Measurements from ENCODE around the gene CNTNAP5. TPM values are rescaled to one million over a fixed set of nuclear protein-coding genes. Genes with fewer than 3 reads are reported as not detected.

The CNTNAP5 gene
- total and polyA plus RNA-seq, 2 donors (not counting 3 experiments of a cell fraction or from before 2014, with no cell fraction given) = not detected

GRCh38 chr2:124639524-124639923 is 614.4 kb downstream of the CNTNAP5 start:
- TF ChIP-seq POLR2AphosphoS5 (IDR thresholded peaks at IDR 0.05; ENCODE audit: insufficient read depth, low read depth, low read length) (no peak), GATA2 (IDR thresholded peaks at IDR 0.05; ENCODE audit: insufficient read depth, insufficient read length, low read depth, low read length) (no peak), MYC (IDR thresholded peaks at IDR 0.05; ENCODE audit: low read depth, low read length) (no peak), MAX (IDR thresholded peaks at IDR 0.05; ENCODE audit: insufficient read depth, insufficient read length) (no peak), CTCF (IDR thresholded peaks at IDR 0.05; ENCODE audit: extremely low read depth in 1 of 2, insufficient read depth in 1 of 2, low read depth in 1 of 2, low read length in 2 of 2) (no peak), JUN (IDR thresholded peaks at IDR 0.05; ENCODE audit: borderline replicate concordance, insufficient read depth, insufficient read length, low read depth) (no peak), FOS (IDR thresholded peaks at IDR 0.05; ENCODE audit: borderline replicate concordance, insufficient read depth, low read length) (no peak)
- H3K4me3 ChIP-seq (replicated peaks in 1 of 3; ENCODE audit: insufficient read depth in 1 of 3, low read depth in 1 of 3, low read length in 3 of 3) = no peak overlapping the region
- ChIA-PET CTCF (no interaction called here), POLR2A (no interaction called here)
- H3K79me2 ChIP-seq (ENCODE audit: control insufficient read depth, insufficient read depth, low read length) = no peaks in the 10 kb centered on the region
- no TSS peak for BruUV-seq (replicated peaks)
- FAIRE-seq (no peak), DNase-seq (ENCODE audit: low read depth, low spot score) (no peak)
- H3K27ac ChIP-seq (ENCODE audit: insufficient read depth, low read depth, low read length) = no peak overlapping the region
- H3K27me3 ChIP-seq (ENCODE audit: control insufficient read depth in 2 of 2, insufficient read depth in 2 of 2, low read length in 2 of 2) = no peaks in the 10 kb centered on the region
- no peaks in the 10 kb centered on the region for H3K36me3 ChIP-seq (ENCODE audit: control insufficient read depth in 2 of 2, extremely low read depth in 1 of 2, insufficient read depth in 2 of 2, low read length in 2 of 2)
- H3K4me1 ChIP-seq (ENCODE audit: control insufficient read depth, extremely low read depth, insufficient read depth, low read length) = no peaks in the 10 kb centered on the region
- no peak overlapping the region for H3K9ac ChIP-seq (replicated peaks; ENCODE audit: extremely low read depth, insufficient read depth, low read length)
- intact Hi-C loops (cut with micrococcal nuclease) (no loop called here), dilution Hi-C loops (cut with MboI; ENCODE audit: extremely low pct_ligation_motif_present, low sequenced_read_pairs) (no loop called here)
- no peak overlapping the region for H3K4me2 ChIP-seq (ENCODE audit: insufficient read depth, low read length)
- H3K9me1 ChIP-seq (replicated peaks; ENCODE audit: control insufficient read depth, extremely low read depth, insufficient read depth, low read length) = no peaks in the 10 kb centered on the region
- H2AFZ ChIP-seq (ENCODE audit: low read depth, low read length) = no peak overlapping the region
- peaks cover 6% of the 10 kb centered on the region for H3K9me3 ChIP-seq (replicated peaks; ENCODE audit: control insufficient read depth, insufficient read depth, low read length)
- H4K20me1 ChIP-seq (replicated peaks; ENCODE audit: control insufficient read depth, extremely low read depth, insufficient read depth, low read length) = no peaks in the 10 kb centered on the region

Data from endothelial cell of umbilical vein (primary cell).